ENCODE data around the gene LMO7. TPM values are rescaled to one million over a fixed set of nuclear protein-coding genes. Genes with fewer than 3 reads are reported as not detected.

LMO7 gene
- total RNA-seq, 1 donor from 2014 or later: 6.8 TPM

DNA sequence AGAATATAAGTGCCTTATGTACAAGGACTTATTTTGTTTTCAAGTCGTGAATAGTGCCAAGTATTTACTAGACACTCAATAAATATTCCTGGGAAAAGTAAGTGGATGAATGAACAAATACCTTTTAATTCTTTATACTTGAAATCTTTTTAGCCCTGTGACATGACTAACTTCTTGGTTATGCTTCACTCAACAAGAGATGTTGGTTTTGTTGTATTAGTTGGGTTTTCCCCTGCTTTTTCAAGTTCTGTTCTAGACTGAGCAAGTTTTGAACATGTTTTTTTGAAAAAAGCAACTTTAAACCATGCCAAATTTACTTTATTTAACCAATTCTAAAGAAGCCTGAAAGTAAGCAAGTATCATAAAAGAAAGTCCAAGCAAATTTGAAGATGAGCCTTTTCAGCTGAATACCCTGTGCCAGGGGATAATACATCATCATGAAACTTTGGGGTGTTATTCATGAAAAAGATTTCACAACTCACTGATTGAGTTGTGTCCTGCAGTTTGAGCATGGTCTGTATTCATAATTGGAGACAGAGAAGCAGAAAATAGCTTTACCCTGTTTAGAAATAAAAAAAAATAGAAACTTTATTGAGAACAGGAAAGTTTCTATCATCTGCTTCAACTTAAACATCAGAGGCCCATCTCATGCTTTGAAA, 11.1 kb downstream of the LMO7 start:
- no peaks in the 10 kb centered on the region for H4K20me1 ChIP-seq (ENCODE audit: low read depth)
- H3K4me1 ChIP-seq: no peaks in the 10 kb centered on the region
- DNase-seq (ENCODE audit: low spot score): no peak
- H3K36me3 Mint-ChIP-seq: no peaks in the 10 kb centered on the region
- H3K4me3 ChIP-seq: no peak overlapping the region
- no peak overlapping the region for H3K4me2 ChIP-seq
- no peak overlapping the region for H2AFZ ChIP-seq (replicated peaks)
- H3K4me3 Mint-ChIP-seq: no peak overlapping the region
- peaks cover 2% of the 10 kb centered on the region for H3K27me3 Mint-ChIP-seq (ENCODE audit: insufficient read depth, low read depth)
- H3K79me2 ChIP-seq (ENCODE audit: low read depth): no peaks in the 10 kb centered on the region
- no peaks in the 10 kb centered on the region for H3F3A ChIP-seq (ENCODE audit: low read depth)
- TF ChIP-seq EZH2phosphoT487 (IDR thresholded peaks at IDR 0.05): no peak
- no peak for TF ChIP-seq EZH2 (IDR thresholded peaks at IDR 0.05)
- TF ChIP-seq, protein P1, sequence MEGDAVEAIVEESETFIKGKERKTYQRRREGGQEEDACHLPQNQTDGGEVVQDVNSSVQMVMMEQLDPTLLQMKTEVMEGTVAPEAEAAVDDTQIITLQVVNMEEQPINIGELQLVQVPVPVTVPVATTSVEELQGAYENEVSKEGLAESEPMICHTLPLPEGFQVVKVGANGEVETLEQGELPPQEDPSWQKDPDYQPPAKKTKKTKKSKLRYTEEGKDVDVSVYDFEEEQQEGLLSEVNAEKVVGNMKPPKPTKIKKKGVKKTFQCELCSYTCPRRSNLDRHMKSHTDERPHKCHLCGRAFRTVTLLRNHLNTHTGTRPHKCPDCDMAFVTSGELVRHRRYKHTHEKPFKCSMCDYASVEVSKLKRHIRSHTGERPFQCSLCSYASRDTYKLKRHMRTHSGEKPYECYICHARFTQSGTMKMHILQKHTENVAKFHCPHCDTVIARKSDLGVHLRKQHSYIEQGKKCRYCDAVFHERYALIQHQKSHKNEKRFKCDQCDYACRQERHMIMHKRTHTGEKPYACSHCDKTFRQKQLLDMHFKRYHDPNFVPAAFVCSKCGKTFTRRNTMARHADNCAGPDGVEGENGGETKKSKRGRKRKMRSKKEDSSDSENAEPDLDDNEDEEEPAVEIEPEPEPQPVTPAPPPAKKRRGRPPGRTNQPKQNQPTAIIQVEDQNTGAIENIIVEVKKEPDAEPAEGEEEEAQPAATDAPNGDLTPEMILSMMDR (IDR thresholded peaks at IDR 0.05): no peak
- H3K27me3 ChIP-seq: no peaks in the 10 kb centered on the region
- no peak overlapping the region for H3K27ac ChIP-seq
- H3K27ac Mint-ChIP-seq: no peak overlapping the region
- H3K9me3 Mint-ChIP-seq: no peaks in the 10 kb centered on the region
- H3K4me1 Mint-ChIP-seq: no peaks in the 10 kb centered on the region
- no peaks in the 10 kb centered on the region for H3K36me3 ChIP-seq
- no peaks in the 10 kb centered on the region for H3K9me3 ChIP-seq (ENCODE audit: low read depth)
- no peak overlapping the region for H3K9ac ChIP-seq

DNA sequence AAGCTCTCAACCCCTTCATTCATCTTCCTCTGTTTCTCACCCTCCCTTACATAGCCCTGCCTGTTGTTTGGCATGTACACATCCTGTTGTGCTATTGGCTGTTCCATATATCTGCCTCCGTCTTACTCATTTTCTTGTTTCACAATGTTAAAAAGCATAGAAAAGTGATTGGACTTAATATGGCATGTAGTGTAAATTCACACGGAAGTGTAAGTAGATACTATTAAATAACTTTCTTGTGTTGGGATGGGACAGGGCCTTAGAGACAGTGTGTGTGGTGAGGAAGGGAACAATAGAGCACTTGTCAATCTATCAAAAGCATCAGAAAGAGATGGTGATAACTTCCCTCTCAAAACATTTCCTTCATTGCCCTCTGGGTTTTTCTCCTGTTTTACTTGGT, 12.3 kb downstream of the LMO7 start:
- no peak overlapping the region for H3K9ac ChIP-seq
- no peaks in the 10 kb centered on the region for H3K9me3 ChIP-seq (ENCODE audit: low read depth)
- no peak overlapping the region for H3K27ac Mint-ChIP-seq
- no peaks in the 10 kb centered on the region for H4K20me1 ChIP-seq (ENCODE audit: low read depth)
- H3K9me3 Mint-ChIP-seq: no peaks in the 10 kb centered on the region
- H3K4me2 ChIP-seq: no peak overlapping the region
- DNase-seq (ENCODE audit: low spot score): no peak
- H3F3A ChIP-seq (ENCODE audit: low read depth): no peaks in the 10 kb centered on the region
- H3K4me1 ChIP-seq: no peaks in the 10 kb centered on the region
- H3K79me2 ChIP-seq (ENCODE audit: low read depth): no peaks in the 10 kb centered on the region
- no peak overlapping the region for H3K27ac ChIP-seq
- H3K36me3 ChIP-seq: no peaks in the 10 kb centered on the region
- H3K4me3 Mint-ChIP-seq: no peak overlapping the region
- TF ChIP-seq, protein P1 (IDR thresholded peaks at IDR 0.05): no peak
- no peak for TF ChIP-seq EZH2 (IDR thresholded peaks at IDR 0.05)
- no peaks in the 10 kb centered on the region for H3K27me3 ChIP-seq
- H2AFZ ChIP-seq (replicated peaks): no peak overlapping the region
- no peaks in the 10 kb centered on the region for H3K36me3 Mint-ChIP-seq
- H3K27me3 Mint-ChIP-seq (ENCODE audit: insufficient read depth, low read depth): no peaks in the 10 kb centered on the region
- no peak overlapping the region for H3K4me3 ChIP-seq
- H3K4me1 Mint-ChIP-seq: no peaks in the 10 kb centered on the region

DNA sequence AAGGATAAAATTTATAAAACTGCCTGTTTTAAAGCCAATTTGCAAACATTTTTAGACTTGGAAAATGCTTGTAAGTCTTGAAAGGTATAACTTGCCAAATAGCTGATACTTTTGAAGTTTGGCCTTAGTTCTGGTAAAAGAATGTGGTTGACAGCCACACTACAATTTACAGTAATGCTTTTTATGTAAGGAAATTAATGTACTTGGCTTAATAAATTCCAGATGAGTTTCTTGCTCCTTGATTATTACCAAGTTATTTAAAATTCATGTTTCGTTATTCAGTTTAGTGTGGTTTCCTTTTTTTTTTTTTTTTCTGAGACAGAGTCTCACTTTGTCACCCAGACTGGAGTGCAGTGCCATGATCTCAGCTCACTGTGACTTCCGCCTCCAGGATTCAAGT, 14.9 kb downstream of the LMO7 start:
- Histone ChIP-seq H3K36me3 (no peaks in the 10 kb centered on the region), H3F3A (ENCODE audit: low read depth) (no peaks in the 10 kb centered on the region), H3K27me3 (no peaks in the 10 kb centered on the region), H3K79me2 (ENCODE audit: low read depth) (no peaks in the 10 kb centered on the region), H3K27ac (no peak overlapping the region), H3K9ac (no peak overlapping the region), H4K20me1 (ENCODE audit: low read depth) (no peaks in the 10 kb centered on the region), H3K9me3 (ENCODE audit: low read depth) (no peaks in the 10 kb centered on the region), H3K4me2 (no peak overlapping the region), H3K4me3 (no peak overlapping the region), H3K4me1 (no peaks in the 10 kb centered on the region), H2AFZ (replicated peaks) (no peak overlapping the region)
- no peak overlapping the region for H3K4me3 Mint-ChIP-seq
- H3K4me1 Mint-ChIP-seq: no peaks in the 10 kb centered on the region
- no peak overlapping the region for H3K27ac Mint-ChIP-seq
- no peaks in the 10 kb centered on the region for H3K9me3 Mint-ChIP-seq
- no peak for DNase-seq (ENCODE audit: low spot score)
- H3K36me3 Mint-ChIP-seq: no peaks in the 10 kb centered on the region
- TF ChIP-seq, protein P1 (IDR thresholded peaks at IDR 0.05): no peak
- no peak for TF ChIP-seq EZH2phosphoT487 (IDR thresholded peaks at IDR 0.05)
- no peak for TF ChIP-seq EZH2 (IDR thresholded peaks at IDR 0.05)
- H3K27me3 Mint-ChIP-seq (ENCODE audit: insufficient read depth, low read depth): no peaks in the 10 kb centered on the region
